Measurements from ENCODE around the gene SCRG1.

The SCRG1 gene

DNA sequence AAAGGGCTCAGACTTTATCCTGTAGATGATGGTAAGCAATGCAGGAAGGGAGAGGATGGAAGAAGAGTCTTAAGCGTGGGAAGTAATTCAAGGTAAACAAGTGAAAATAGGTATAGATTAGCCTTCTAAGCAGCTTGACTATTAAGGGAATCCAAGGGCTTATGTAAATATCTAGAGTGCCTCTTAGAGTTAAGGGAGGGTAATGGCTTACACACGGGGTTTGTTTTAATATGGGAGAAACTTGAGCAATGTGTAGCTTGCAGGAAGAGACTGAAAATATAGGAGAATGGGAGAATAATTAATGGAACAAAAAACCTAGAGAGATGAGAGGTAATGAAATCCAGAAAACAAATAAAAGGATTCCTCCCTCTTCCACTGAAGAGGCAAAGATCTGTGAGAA is 41.0 kb downstream of the SCRG1 start:
- H3K4me3 ChIP-seq (ENCODE audit: low read depth, low read length), result no peak overlapping the region
- POLR2A ChIA-PET, result interaction anchor here (0.8 to 3.0 kb wide), 2 partner anchors 12 to 23 kb away, joined by 3 to 14 read pairs; partner anchors contain the start of gene HMGB2
- no peak overlapping the region for H3K27ac ChIP-seq (ENCODE audit: extremely low read depth, low read depth, low read length)
- TF ChIP-seq ZNF501 (tag by site-specific recombination; IDR thresholded peaks at IDR 0.05), result no peak
- no peak for TF ChIP-seq ZBTB21 (tag by site-specific recombination; IDR thresholded peaks at IDR 0.05)
- H3K9me3 ChIP-seq (ENCODE audit: control insufficient read depth, insufficient read depth, low read depth, low read length), result no peaks in the 10 kb centered on the region
- H3K36me3 ChIP-seq (ENCODE audit: control insufficient read depth in 2 of 2, insufficient read depth in 1 of 2, low read length in 2 of 2), result no peaks in the 10 kb centered on the region
- H3K4me1 ChIP-seq (ENCODE audit: control insufficient read depth, insufficient read depth, low read length), result no peaks in the 10 kb centered on the region
- CTCF ChIA-PET, result interaction anchor here (1.0 to 2.2 kb wide), 2 partner anchors 39 to 56 kb away, joined by 3 to 7 read pairs; no protein-coding TSS in a partner anchor

DNA sequence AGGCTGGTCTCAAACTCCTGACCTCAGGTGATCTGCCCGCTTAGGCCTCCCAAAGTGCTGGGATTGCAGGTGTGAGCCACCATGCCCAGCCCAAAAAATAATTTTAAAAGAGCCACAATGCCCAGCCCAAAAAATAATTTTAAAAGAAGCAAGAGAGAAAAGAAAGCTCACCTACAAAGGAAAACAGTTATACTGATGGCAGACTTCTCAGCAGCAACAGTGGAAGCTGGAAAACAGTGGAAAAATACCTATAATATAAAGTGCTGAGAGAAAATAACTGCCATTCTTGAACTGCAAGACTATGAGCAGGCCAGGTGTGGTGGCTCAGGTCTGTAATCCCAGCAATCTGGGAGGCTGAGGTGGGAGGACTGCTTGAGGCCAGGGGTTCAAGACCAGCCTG is 51.4 kb downstream of the SCRG1 start:
- Histone ChIP-seq H3K4me1 (ENCODE audit: control insufficient read depth, insufficient read depth, low read length) (no peaks in the 10 kb centered on the region), H3K9me3 (ENCODE audit: control insufficient read depth, insufficient read depth, low read depth, low read length) (no peaks in the 10 kb centered on the region), H3K4me3 (ENCODE audit: low read depth, low read length) (no peak overlapping the region), H3K27ac (ENCODE audit: extremely low read depth, low read depth, low read length) (no peak overlapping the region), H3K36me3 (ENCODE audit: control insufficient read depth in 2 of 2, insufficient read depth in 1 of 2, low read length in 2 of 2) (no peaks in the 10 kb centered on the region)
- TF ChIP-seq ZNF747 (tag by site-specific recombination; IDR thresholded peaks at IDR 0.05) (no peak), ZFP69B (tag by site-specific recombination; IDR thresholded peaks at IDR 0.05) (no peak), ZNF585B (tag by site-specific recombination; IDR thresholded peaks at IDR 0.05) (no peak)
- POLR2A ChIA-PET, result interaction anchor here (1.2 kb wide), 1 partner anchor 13 kb away, joined by 5 read pairs; the partner anchor contains the start of gene HMGB2
- CTCF ChIA-PET, result interaction anchor here (0.7 to 1.7 kb wide), 2 partner anchors 13 to 306 kb away, joined by 3 to 4 read pairs; no protein-coding TSS in a partner anchor

DNA sequence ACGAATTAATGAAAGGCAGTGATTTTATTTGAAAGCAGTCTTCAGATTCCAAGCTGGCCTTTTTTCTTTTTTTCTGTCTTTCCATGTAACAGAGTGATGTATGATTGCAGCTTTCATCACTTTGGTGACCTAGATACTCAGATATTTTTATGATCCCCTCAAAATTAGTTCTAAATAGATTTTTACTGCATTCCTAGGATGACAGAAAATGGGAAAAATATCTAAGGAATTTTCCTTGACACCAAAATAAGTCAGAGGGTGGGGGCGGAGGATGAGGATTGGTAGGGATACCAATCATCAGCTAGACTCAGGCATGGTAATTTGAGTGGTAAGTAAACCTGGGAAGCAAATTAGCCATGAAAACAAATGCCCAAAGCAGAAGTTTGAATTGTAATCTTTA is 52.8 kb downstream of the SCRG1 start:
- TF ChIP-seq EGR2 (tag by site-specific recombination; IDR thresholded peaks at IDR 0.05; ENCODE audit: low read depth), result no peak
- TF ChIP-seq, protein P1, sequence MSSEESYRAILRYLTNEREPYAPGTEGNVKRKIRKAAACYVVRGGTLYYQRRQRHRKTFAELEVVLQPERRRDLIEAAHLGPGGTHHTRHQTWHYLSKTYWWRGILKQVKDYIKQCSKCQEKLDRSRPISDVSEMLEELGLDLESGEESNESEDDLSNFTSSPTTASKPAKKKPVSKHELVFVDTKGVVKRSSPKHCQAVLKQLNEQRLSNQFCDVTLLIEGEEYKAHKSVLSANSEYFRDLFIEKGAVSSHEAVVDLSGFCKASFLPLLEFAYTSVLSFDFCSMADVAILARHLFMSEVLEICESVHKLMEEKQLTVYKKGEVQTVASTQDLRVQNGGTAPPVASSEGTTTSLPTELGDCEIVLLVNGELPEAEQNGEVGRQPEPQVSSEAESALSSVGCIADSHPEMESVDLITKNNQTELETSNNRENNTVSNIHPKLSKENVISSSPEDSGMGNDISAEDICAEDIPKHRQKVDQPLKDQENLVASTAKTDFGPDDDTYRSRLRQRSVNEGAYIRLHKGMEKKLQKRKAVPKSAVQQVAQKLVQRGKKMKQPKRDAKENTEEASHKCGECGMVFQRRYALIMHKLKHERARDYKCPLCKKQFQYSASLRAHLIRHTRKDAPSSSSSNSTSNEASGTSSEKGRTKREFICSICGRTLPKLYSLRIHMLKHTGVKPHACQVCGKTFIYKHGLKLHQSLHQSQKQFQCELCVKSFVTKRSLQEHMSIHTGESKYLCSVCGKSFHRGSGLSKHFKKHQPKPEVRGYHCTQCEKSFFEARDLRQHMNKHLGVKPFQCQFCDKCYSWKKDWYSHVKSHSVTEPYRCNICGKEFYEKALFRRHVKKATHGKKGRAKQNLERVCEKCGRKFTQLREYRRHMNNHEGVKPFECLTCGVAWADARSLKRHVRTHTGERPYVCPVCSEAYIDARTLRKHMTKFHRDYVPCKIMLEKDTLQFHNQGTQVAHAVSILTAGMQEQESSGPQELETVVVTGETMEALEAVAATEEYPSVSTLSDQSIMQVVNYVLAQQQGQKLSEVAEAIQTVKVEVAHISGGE (tag by site-specific recombination; conservative IDR thresholded peaks at IDR 0.05; ENCODE audit: low read depth), result no peak
- TF ChIP-seq, protein P2, sequence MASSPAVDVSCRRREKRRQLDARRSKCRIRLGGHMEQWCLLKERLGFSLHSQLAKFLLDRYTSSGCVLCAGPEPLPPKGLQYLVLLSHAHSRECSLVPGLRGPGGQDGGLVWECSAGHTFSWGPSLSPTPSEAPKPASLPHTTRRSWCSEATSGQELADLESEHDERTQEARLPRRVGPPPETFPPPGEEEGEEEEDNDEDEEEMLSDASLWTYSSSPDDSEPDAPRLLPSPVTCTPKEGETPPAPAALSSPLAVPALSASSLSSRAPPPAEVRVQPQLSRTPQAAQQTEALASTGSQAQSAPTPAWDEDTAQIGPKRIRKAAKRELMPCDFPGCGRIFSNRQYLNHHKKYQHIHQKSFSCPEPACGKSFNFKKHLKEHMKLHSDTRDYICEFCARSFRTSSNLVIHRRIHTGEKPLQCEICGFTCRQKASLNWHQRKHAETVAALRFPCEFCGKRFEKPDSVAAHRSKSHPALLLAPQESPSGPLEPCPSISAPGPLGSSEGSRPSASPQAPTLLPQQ (tag by site-specific recombination; IDR thresholded peaks at IDR 0.05), result no peak
- no peak for TF ChIP-seq ZNF785 (tag by site-specific recombination; IDR thresholded peaks at IDR 0.05)
- TF ChIP-seq ZNF292 (tag by site-specific recombination; IDR thresholded peaks at IDR 0.05; ENCODE audit: borderline replicate concordance, low read depth), result no peak
- TF ChIP-seq ZBTB20 (tag by site-specific recombination; IDR thresholded peaks at IDR 0.05), result no peak
- TF ChIP-seq KLF16 (tag by site-specific recombination; IDR thresholded peaks at IDR 0.05), result no peak
- TF ChIP-seq ZNF837 (tag by site-specific recombination; IDR thresholded peaks at IDR 0.05), result no peak
- TF ChIP-seq KLF7 (tag by site-specific recombination; IDR thresholded peaks at IDR 0.05; ENCODE audit: borderline replicate concordance), result no peak
- no peak for TF ChIP-seq SP3 (tag by site-specific recombination; IDR thresholded peaks at IDR 0.05)
- TF ChIP-seq SCRT1 (tag by site-specific recombination; IDR thresholded peaks at IDR 0.05; ENCODE audit: borderline replicate concordance), result no peak
- TF ChIP-seq ZNF239 (tag by site-specific recombination; IDR thresholded peaks at IDR 0.05), result no peak
- TF ChIP-seq ZNF10 (tag by site-specific recombination; IDR thresholded peaks at IDR 0.05), result no peak
- TF ChIP-seq ZNF155 (tag by site-specific recombination; IDR thresholded peaks at IDR 0.05), result no peak
- TF ChIP-seq ZXDB (tag by site-specific recombination; IDR thresholded peaks at IDR 0.05), result no peak
- ChIA-PET CTCF (interaction anchor here (0.7 to 1.7 kb wide), 4 partner anchors 10 to 28 kb away, joined by 3 to 4 read pairs (median 3); no protein-coding TSS in a partner anchor), POLR2A (interaction anchor here (1.0 to 2.5 kb wide), 4 partner anchors 11 to 26 kb away, joined by 3 to 31 read pairs (median 6); partner anchors contain the start of gene HMGB2)
- Histone ChIP-seq H3K4me3 (ENCODE audit: low read depth, low read length) (no peak overlapping the region), H3K27ac (ENCODE audit: extremely low read depth, low read depth, low read length) (no peak overlapping the region), H3K4me1 (ENCODE audit: control insufficient read depth, insufficient read depth, low read length) (no peaks in the 10 kb centered on the region), H3K9me3 (ENCODE audit: control insufficient read depth, insufficient read depth, low read depth, low read length) (no peaks in the 10 kb centered on the region), H3K36me3 (ENCODE audit: control insufficient read depth in 2 of 2, insufficient read depth in 1 of 2, low read length in 2 of 2) (no peaks in the 10 kb centered on the region)

Data from HEK293 (cell line).